ENCODE results near the gene OSBPL2. TPM values are rescaled to one million over a fixed set of nuclear protein-coding genes. Genes with fewer than 3 reads are reported as not detected.

OSBPL2 gene
- total and polyA plus RNA-seq, 2 experiments from 2014 or later, result 16.6 to 31.2 TPM

DNA sequence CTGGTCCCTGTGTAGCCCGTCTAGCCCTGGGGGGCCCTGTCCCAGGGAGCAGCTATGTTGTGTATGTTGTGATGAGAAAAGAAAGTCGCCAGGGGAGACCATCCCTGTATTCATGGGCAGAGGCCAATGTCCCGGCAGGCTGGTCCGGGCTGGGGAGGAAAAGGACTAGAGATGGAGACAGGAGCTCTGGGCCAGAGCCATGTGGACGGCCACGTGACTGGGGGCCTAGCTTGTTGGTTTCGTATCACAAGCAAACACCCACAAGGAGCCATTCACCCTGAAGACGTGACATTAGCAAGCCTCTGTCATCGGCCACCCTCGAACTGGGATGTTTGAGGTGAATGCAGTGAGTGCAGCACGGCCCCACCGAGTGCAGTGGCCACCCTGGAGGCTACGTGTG lies 15.3 kb upstream of the OSBPL2 start:
- H3K4me1 Mint-ChIP-seq, result peaks cover 21% of the 10 kb centered on the region
- H3K4me3 Mint-ChIP-seq, result no peak overlapping the region
- H3K4me3 ChIP-seq, result no peak overlapping the region
- no peaks in the 10 kb centered on the region for H3F3A ChIP-seq (replicated peaks; ENCODE audit: low read depth)
- H2AFZ ChIP-seq, result no peak overlapping the region
- H3K36me3 Mint-ChIP-seq (ENCODE audit: low read depth), result no peaks in the 10 kb centered on the region; the same call in 2 of the 3 replicates
- H3K4me2 ChIP-seq, result no peak overlapping the region
- H3K9me2 ChIP-seq (ENCODE audit: insufficient read depth), result no peaks in the 10 kb centered on the region
- no peaks in the 10 kb centered on the region; the same call in 1 of the 2 replicates for H4K20me1 ChIP-seq (replicated peaks; ENCODE audit: insufficient read depth)
- H3K27ac ChIP-seq (ENCODE audit: low read depth), result no peak overlapping the region
- H3K36me3 ChIP-seq (ENCODE audit: insufficient read depth), result no peaks in the 10 kb centered on the region
- H3K27ac Mint-ChIP-seq, result no peak overlapping the region
- DNase-seq (ENCODE audit: low spot score), result no peak
- H3K27me3 ChIP-seq (ENCODE audit: insufficient read depth), result peaks cover 37% of the 10 kb centered on the region
- H3K27me3 Mint-ChIP-seq (ENCODE audit: insufficient read depth, low read depth, poor library complexity), result peaks cover 31% of the 10 kb centered on the region
- H3K4me1 ChIP-seq (ENCODE audit: insufficient read depth), result peaks cover 12% of the 10 kb centered on the region
- TF ChIP-seq ZNF462 (CRISPR knock-in tag; IDR thresholded peaks at IDR 0.05), result no peak
- no peak for TF ChIP-seq POLR2AphosphoS5 (IDR thresholded peaks at IDR 0.05; ENCODE audit: low read depth)
- TF ChIP-seq NANOG (IDR thresholded peaks at IDR 0.05; ENCODE audit: borderline replicate concordance), result no peak
- no peak for TF ChIP-seq ZNF114 (CRISPR knock-in tag; IDR thresholded peaks at IDR 0.05)
- TF ChIP-seq, protein P1, sequence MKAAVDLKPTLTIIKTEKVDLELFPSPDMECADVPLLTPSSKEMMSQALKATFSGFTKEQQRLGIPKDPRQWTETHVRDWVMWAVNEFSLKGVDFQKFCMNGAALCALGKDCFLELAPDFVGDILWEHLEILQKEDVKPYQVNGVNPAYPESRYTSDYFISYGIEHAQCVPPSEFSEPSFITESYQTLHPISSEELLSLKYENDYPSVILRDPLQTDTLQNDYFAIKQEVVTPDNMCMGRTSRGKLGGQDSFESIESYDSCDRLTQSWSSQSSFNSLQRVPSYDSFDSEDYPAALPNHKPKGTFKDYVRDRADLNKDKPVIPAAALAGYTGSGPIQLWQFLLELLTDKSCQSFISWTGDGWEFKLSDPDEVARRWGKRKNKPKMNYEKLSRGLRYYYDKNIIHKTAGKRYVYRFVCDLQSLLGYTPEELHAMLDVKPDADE (IDR thresholded peaks at IDR 0.05), result no peak
- TF ChIP-seq EZH2phosphoT487 (IDR thresholded peaks at IDR 0.05; ENCODE audit: unreplicated experiment), result no peak
- no peak for TF ChIP-seq CREB1 (CRISPR knock-in tag; IDR thresholded peaks at IDR 0.05; ENCODE audit: low read depth)
- TF ChIP-seq, protein P2, sequence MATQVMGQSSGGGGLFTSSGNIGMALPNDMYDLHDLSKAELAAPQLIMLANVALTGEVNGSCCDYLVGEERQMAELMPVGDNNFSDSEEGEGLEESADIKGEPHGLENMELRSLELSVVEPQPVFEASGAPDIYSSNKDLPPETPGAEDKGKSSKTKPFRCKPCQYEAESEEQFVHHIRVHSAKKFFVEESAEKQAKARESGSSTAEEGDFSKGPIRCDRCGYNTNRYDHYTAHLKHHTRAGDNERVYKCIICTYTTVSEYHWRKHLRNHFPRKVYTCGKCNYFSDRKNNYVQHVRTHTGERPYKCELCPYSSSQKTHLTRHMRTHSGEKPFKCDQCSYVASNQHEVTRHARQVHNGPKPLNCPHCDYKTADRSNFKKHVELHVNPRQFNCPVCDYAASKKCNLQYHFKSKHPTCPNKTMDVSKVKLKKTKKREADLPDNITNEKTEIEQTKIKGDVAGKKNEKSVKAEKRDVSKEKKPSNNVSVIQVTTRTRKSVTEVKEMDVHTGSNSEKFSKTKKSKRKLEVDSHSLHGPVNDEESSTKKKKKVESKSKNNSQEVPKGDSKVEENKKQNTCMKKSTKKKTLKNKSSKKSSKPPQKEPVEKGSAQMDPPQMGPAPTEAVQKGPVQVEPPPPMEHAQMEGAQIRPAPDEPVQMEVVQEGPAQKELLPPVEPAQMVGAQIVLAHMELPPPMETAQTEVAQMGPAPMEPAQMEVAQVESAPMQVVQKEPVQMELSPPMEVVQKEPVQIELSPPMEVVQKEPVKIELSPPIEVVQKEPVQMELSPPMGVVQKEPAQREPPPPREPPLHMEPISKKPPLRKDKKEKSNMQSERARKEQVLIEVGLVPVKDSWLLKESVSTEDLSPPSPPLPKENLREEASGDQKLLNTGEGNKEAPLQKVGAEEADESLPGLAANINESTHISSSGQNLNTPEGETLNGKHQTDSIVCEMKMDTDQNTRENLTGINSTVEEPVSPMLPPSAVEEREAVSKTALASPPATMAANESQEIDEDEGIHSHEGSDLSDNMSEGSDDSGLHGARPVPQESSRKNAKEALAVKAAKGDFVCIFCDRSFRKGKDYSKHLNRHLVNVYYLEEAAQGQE (IDR thresholded peaks at IDR 0.05; ENCODE audit: unreplicated experiment), result no peak
- TF ChIP-seq ZNF331 (CRISPR knock-in tag; IDR thresholded peaks at IDR 0.05; ENCODE audit: low read depth), result no peak
- TF ChIP-seq JUNB (IDR thresholded peaks at IDR 0.05; ENCODE audit: unreplicated experiment), result no peak
- TF ChIP-seq EZH2 (IDR thresholded peaks at IDR 0.05; ENCODE audit: low read depth, unreplicated experiment), result no peak
- TF ChIP-seq, protein P3, sequence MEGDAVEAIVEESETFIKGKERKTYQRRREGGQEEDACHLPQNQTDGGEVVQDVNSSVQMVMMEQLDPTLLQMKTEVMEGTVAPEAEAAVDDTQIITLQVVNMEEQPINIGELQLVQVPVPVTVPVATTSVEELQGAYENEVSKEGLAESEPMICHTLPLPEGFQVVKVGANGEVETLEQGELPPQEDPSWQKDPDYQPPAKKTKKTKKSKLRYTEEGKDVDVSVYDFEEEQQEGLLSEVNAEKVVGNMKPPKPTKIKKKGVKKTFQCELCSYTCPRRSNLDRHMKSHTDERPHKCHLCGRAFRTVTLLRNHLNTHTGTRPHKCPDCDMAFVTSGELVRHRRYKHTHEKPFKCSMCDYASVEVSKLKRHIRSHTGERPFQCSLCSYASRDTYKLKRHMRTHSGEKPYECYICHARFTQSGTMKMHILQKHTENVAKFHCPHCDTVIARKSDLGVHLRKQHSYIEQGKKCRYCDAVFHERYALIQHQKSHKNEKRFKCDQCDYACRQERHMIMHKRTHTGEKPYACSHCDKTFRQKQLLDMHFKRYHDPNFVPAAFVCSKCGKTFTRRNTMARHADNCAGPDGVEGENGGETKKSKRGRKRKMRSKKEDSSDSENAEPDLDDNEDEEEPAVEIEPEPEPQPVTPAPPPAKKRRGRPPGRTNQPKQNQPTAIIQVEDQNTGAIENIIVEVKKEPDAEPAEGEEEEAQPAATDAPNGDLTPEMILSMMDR (conservative IDR thresholded peaks at IDR 0.05; ENCODE audit: low read depth in 2 of 2), result no peak
- TF ChIP-seq STAT1 (IDR thresholded peaks at IDR 0.05; ENCODE audit: unreplicated experiment), result no peak
- H3K79me2 ChIP-seq (replicated peaks; ENCODE audit: insufficient read depth), result no peaks in the 10 kb centered on the region
- no peak for ATAC-seq
- no peaks in the 10 kb centered on the region for H3K9me3 Mint-ChIP-seq

All from GM23338 (cell line).